Measurements from ENCODE around the gene SSTR5.
"Not testable (repeated sequence)": the region's sequence is repeated elsewhere in the genome, so short reads cannot be mapped to it uniquely, and the experiment has no call there.

SSTR5 gene

GRCh38 chr16:1072526-1073261, at the start of gene SSTR5:
SSTR5 (plus strand) TSS chr16:1072747; CDS start chr16:1078869, 6,122 bp downstream.
- FAIRE-seq (no peak), DNase-seq (ENCODE audit: low spot score) (no peak)

DNA sequence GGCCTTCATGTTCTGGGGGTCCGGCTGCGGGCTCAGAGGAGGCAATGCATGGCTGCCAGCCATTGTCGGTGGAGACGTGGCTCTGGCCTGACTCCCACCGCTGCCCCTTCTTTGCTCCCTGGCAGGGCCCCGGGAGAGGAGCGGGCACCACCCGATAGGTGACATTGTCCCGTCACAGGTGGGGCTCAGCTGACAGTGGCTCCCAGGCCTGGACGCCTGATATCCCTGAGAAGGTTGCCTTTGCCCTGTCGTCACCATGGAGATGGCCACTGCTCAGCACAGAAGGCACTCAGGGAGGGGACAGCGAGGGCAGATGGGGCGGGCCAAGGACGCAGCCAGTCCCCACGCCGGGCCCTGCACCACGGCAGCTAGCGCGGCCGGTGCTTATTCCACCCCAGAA, 48.4 kb upstream of the SSTR5 start:
- FAIRE-seq (no peak), DNase-seq (ENCODE audit: low spot score) (no peak)

- FAIRE-seq = peak; percentile 100
- DNase-seq (ENCODE audit: low spot score) = not testable (repeated sequence)
Observed at GRCh38 chr16:1025183-1025809, 47.3 kb upstream of the SSTR5 start.

DNA sequence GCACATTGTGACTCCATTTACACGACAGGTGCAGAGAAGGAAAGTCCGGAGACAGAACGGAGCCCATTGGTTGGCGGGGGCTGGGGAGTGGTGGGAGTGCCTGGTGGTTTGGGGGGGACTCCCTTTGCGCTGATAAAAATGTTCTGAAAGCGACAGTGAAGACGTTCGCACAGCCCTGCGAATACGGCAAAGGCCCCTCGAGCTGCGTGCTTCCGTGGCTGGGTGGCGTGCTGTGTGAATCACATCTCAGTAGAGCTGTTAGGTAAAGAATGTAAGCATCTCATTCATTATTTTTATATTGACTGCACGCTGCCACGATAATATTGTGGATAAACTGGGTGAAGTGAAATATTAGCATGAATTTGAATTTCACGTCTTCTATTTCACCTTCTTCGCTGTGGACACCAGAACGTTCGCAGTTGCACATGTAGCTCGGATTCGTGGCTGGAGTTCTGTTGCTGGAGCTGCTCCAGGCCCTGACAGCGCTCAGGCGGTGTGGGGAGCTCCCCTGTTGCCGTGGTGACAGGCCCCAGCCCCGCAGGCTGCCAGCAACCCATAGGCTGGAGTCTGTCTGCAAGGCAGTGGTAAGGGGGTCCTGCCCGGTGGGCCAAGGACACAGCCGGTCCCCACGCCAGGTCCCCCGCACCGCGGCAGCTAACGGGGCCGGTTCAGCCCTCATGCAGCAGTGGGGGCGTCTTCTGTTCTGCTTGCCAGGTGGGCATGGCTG, 46.3 kb upstream of the SSTR5 start:
- no peak for DNase-seq (ENCODE audit: low spot score)
- FAIRE-seq = no peak

DNA sequence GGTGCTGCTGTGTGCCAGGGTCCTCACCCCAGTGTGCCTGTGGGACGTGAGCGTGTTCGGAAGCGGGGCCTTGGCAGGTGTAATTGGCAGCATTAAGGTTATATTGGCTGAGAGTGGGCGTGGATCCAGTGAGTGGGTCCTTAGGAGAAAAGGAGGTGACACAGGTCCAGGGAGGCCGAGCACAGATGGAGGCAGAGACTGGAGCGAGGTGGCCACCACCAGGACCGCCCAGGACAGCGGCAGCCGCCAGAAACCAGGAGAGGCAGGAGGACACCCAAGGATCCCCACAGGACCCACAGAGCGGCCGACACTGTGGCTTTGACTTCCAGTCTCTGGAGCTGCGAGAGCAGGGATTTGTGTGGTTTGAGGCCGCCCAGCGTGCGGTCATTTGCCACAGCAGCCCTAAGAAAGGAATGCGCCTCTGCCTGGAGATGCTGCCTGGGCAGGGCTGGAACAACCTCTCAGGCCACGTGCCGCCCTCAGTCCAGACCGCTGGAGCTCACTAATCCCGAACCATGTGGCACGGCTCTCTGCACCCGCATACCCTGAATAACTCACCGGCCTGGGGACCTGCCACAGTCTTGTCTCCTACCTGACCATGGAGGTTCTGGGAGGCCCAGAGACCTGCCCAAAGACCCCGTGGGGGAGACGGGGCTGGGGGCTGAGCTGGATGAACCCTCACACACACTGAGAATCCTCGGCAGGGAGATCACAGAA, 45.6 kb upstream of the SSTR5 start:
- DNase-seq (ENCODE audit: low spot score) (no peak), FAIRE-seq (peak; percentile 50)

- no peak for FAIRE-seq
- DNase-seq (ENCODE audit: low spot score) = no peak
Observed at GRCh38 chr16:1027501-1027815, 45.1 kb upstream of the SSTR5 start.

- FAIRE-seq (no peak), DNase-seq (ENCODE audit: low spot score) (no peak)
Observed at GRCh38 chr16:1028056-1028455, 44.5 kb upstream of the SSTR5 start.

DNA sequence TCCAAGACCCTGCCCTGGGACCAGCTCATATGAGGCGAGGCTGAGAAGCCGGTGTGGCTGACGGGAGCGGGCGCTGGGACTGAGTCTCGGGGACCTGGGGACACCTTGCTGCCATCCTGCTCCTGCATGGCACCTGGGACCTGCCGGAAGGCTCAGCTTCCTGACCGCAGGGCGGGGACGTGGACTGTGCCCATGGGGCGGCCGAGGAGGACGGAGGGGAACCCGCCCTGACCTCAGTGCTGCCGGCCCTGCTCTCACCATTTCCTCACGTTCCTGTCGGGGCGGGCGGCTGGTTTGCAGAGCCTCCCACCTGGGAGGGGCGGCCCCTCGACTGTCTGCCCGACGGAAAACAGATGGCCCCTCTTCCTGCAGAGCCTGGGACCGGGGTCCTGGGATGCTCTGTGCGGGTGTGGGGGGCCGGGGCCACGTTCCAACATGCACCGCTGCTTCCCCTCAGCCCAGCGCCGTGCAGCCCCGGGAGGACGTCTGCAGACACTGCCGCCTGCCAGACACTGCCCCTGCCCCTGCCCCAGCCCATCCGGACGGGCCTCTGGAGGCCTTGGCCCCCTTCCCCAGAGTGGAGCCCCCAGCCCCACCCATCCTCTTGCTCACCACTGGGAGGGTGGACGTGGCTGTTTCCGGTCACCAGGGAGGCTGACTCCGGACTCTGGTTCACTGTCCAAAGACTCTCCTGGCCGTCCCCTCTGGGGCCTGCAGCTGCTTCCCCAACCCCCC, 43.9 kb upstream of the SSTR5 start:
- FAIRE-seq (no peak), DNase-seq (ENCODE audit: low spot score) (no peak)

- FAIRE-seq = no peak
- no peak for DNase-seq (ENCODE audit: low spot score)
Observed at GRCh38 chr16:1029259-1029545, 43.3 kb upstream of the SSTR5 start.

GRCh38 chr16:1030473-1030901, 42.1 kb upstream of the SSTR5 start:
- no peak for FAIRE-seq
- no peak for DNase-seq (ENCODE audit: low spot score)

- FAIRE-seq = no peak
- DNase-seq (ENCODE audit: low spot score) = no peak
Observed at GRCh38 chr16:1031666-1032065, 40.9 kb upstream of the SSTR5 start.

DNA sequence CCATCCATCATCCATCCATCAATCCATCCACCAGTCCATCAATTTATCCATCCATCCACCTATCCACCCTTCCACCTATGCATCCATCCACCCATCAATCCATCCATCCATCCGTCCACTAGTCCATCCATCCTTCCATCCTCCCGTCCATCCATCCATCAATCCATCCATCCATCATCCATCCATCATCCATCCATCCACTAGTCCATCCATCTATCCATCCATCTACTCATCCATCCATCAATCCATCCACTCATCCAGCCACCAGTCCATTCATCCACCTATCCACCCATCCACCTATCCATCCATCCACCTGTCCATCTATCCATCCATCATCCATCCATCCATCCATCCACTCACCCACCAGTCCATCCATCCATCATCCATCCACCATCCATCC, 39.9 kb upstream of the SSTR5 start:
- no peak for FAIRE-seq
- DNase-seq (ENCODE audit: low spot score) = no peak

GRCh38 chr16:1033128-1033679, 39.3 kb upstream of the SSTR5 start:
- DNase-seq (ENCODE audit: low spot score) (no peak), FAIRE-seq (peak; percentile 85)

DNA sequence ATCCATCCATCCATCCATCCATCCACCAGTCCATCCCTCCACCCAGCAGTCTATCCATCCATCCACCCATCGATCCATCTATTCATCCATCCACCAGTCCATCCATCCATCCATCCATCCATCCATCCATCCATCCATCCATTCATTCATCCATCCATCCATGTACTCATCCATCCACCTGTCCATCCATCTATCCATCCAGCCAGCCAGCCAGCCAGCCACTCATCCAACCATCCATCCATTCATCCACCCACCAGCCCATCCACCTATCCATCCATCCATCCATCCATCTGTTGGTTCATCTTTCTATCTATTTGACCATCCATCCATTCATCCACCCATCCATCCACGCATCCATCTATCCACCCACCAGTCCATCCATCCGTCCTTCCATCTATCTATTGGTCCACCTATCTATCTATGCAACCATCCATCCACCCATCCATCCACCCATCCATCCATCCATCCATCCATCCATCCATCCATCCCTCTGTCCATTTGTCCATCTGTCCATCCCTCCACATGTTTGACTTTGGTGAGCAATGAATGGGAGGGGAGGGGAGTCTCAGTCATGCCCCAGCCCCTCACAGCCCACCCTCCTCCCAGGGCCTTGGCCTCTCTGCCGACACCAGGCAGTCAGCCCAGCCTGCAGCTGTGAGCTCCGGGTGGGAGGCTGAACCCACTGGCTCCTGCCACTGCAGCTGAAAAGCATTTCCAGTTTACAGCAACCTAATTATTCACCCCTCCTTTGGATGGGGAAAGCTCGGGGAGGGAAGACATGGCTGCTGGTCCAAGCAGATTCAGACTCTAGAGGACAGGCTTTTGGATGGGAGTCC, 38.1 kb upstream of the SSTR5 start:
- no peak for FAIRE-seq
- no peak for DNase-seq (ENCODE audit: low spot score)

DNA sequence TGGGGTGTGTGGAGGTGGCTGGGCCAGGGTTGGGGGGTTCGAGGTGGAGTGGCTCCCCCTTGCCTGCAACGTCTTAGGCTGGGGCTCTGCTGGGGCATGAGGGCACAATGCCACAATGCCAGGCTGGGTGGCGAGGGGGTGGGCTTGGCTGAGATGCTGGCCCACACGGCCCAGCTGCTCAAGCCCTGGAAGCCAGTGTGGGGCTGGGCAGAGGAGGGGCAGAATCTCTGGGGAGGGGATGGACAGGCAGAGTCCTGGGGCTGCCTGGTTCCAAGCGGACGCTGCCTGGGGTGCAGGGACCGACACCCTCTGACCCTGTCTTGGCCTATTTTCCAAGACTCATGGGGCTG, 37.5 kb upstream of the SSTR5 start:
- DNase-seq (ENCODE audit: low spot score) = no peak
- FAIRE-seq = no peak

DNA sequence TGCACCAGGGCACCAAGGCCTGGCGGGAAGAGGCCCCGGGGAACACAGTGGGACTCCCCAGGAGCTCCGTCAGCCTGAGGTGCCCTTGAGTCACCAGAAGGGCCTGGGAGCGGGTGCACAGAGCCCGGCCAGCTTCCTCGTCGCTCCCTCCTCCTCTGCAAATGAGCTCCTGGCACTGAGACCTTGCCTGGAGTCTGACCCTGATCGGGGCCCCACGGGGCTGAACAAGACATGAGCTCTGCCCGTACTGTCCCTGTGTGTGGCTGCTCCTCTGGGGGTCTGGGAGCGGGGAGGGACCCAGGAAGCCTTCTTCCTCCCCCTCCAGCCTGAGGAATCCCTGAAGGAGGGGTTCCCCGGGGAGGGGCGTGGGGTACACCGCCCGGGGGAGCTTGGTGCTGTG, 36.4 kb upstream of the SSTR5 start:
- DNase-seq (ENCODE audit: low spot score) (no peak), FAIRE-seq (no peak)

DNA sequence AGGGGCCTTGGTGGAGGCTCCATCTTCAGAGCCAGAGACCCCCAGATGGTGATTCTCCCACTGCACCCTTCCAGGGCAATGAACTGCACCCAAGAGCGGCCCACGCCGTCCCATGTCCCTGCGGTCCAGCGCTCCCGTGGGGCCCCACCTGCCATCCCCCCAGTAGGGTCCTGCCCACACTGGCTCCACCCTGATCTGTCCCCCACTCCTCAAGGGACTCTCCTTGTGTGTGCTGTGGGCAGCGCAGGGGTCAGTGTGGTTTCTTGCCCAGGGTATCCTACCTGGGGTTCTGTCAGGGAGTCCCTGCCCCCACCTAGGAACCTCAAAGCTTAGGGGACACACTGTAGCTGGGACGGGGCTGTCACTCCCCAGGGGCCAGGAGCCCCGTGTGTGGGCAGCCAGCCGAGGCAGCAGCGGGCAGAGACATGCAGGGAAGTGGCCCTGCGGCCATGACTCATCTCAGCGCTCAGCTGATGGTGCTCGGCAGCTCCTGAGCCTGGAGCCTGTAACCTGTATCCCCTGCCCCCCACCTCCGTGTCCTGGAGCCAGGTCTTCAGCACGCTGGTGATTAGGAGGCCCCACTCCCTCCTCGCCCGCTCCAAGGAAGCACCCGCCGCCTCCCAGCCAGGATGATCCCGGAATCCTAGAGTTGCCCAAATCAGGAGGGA, 35.7 kb upstream of the SSTR5 start:
- DNase-seq (ENCODE audit: low spot score) (peak; percentile 87), FAIRE-seq (no peak)

- peak; percentile 36 for DNase-seq (ENCODE audit: low spot score)
- no peak for FAIRE-seq
Observed at GRCh38 chr16:1037394-1038257, 34.9 kb upstream of the SSTR5 start.

GRCh38 chr16:1038932-1039331, 33.6 kb upstream of the SSTR5 start:
- FAIRE-seq = no peak
- no peak for DNase-seq (ENCODE audit: low spot score)
